Stimulated activated CD4-positive, alpha-beta T cell treated with anti-CD3 and anti-CD28 coated beads, Interleukin-1b, Interleukin-23, amount 100 ng/mL, for 48 hours (primary cell): ENCODE measurements around the gene ARID5B.
A peak's percentile ranks its signal among the peaks of the same experiment; 100 is the strongest.

ENCODE experiments used
- DNase-seq: peaks from one replicate; pipeline ENCODE4 v3.0.0-alpha.2; 2020

Gene ARID5B

DNA sequence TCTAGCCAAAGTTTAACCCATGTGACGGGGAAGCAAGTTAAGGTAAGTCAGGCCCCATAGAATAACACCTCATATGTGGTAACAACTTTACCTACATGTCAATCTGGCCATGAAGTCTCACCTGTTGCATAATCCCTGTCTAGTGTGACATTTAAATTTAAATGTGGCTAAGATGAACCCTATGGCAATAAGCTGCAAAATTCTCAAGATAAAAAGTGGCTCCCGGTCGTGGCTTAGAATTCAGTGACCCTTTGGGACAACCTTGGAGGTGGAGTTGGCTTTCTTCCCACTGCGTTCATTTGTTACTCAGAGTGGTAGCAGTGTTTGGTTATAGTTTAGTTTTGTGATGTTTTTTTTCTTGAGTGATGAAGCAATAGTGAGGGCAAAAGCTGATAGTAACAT, 90.6 kb downstream of the ARID5B start:
- no peak for DNase-seq

DNA sequence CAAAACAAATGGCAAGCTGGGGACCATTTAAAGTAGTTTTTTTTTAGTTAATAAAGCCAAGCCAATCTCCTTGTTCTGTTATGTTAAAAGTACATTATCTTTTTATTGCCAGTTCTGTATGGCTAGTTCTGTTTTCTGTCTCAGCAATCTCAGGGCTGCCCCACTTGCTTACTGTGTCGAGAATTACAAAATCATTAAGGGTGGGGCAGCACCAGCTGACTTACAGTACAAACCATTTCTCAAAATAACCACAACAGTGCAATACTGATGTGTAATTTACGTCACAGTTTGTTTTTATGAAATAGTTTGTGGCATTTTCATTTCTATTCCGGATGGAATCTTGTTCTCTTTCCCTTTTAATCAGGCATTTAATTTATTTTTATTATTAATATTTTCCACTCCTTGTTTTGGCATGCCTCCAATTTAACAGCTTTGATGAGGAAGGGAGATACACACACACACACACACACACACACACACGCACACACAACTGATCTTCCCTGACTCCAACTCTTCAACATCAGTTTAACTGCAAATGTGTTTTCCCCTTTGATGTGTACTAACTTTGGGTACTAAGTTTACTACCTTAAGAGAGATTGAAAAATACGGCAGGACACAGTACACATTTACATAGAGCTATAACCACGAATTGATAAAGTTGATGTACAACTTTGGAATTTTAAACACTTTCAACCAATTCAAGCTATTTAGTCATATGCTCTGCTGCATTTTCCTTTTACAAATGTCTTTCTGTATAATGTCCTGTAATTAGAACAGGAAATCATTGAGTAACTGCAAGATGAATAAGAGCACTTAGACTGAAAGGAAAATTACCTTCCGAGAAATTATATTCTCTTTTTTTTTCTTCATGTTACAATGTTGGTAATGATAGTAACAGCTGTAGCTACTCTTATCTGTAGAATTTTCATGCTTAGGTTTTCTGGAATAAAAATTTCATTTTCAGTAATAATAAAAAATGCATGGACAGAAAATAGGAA, 91.5 kb downstream of the ARID5B start:
- peak; percentile 62 for DNase-seq

DNA sequence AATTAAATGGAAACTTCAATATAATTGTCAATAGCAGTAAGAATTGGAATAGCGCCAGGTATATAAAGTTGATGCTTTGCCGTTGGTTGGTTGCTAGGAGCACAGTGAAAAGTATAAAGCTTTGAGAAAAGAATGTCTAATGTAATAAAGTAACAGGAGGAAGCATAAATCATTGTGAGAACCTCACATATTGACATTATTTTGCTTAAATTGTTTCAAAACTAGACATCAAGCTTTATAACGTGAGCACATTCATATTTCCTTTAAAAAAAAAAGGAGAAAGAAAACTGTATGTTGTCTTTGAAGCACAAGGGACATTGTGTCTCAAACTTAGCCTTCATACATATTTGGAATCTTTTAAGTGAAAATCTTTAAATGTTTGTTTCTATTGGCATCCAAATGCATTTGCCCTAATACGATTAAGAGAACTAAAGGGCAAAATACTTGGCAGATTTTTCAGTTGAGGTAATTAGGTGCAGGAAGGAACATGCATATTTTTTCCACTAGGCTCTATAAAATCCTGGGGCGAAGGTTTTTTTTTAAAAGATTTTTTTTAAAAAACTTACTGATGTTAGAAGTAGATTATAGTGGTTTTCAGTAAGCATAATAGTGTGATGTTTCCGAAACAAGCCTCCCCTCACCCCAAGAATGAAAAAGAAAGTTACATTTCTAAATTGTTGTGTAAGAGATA, 92.4 kb downstream of the ARID5B start:
- no peak for DNase-seq

DNA sequence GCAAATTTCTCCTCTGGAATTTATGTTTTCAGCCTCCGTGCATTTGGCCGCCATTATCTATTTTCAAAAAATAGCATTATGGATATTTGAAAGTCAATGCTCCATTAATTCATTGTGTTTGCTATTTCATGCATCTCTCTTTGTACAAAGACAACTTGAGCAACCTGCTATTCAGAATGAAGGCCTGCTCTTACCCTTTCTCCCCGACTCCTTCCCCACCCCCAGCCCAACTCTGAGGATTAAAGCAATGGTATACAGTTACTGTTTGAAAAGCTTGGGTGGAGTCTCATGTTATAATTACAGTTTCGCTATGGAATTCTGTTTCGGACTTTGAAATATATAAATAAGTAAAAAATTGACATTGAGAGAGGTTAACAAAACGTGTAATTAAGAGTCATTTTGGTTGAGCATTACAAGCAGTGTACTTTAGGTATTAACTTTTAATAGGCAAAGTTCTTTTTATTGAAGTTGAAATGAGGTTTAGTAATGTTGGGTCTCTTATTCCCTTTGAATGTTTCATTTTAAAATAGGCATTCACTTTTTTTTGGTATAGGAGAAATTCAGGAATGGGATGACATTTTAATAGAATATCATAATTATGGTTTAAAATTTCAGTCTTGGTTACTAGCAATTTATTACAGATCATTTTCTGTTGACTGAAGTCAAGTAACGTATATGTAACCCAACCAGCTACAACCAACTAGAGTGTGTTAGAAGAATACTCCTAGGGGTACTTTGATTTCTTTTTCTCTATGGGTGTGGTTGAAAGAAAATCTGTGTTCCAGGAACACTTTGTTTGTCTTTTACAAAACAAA, 93.1 kb downstream of the ARID5B start:
- no peak for DNase-seq

DNA sequence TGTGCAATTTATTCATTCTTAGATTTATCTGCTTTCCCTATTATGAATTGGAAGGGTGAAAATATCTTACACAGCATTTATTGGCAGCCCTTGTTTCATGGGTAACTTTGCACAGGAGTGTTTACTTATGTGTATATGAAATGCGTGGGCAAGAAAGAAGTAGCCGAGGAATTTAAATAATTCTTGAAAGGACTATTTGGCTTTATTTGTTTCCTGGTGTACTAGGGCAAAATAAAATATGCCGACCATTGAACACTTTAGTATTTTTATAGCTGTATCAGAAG, 93.7 kb downstream of the ARID5B start:
- DNase-seq = no peak

DNA sequence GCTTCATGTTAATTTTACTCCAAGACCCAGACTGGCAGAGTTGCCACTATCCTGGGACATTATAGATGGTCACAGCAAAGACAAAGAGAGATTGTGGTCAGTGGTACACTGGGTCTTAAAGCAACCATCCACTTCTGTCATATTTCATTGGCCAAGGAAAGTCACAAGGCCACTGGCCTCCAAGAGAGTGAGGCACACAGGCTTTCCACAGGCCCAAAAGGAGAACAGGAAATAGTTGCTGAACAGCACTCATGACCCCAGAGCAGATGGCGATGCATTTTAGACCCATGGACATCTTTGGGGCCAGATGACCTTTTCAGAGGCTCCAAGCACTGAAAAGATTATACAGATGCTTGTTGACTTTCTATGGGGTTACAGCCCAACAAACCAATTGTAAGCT, 97.4 kb downstream of the ARID5B start:
- DNase-seq = no peak

DNA sequence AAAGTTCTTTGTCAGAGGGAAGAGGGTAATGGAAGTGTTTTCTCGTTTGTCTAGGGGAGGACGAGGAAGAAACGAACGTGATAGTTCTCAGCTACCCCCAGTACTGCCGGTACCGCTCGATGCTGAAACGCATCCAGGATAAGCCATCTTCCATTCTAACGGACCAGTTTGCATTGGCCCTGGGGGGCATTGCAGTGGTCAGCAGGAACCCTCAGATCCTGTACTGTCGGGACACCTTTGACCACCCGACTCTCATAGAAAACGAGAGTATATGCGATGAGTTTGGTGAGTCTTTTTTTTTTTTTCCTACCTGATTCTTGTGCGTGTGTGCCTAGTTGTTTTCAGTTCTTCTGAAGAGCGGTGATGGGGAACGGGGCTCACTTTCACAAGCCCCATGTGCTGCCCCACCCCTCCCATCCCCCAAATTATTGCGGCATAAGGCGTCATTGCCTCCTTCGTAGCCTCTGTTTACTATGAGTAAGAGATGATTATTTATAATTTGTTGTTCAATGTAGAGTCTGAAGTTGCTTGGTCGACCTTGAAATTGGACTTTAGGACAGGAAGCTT, 98.6 kb downstream of the ARID5B start:
- no peak for DNase-seq

DNA sequence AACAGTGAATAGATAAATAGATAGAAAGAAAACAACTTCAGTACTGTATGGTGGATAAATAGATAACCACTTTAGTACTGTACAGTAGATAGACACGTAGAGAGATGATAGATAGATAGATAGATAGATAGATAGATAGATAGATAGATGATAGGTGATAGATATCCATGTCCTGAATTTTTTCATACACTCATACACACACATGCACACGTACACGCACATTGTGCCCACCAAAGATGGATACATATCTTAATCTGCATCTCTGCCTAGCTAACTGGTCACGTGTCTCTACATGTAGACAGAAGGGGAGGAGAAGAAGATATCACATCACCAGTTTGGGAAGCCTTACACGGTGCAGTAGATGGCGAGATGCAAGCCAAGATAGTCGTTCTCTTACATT, 99.2 kb downstream of the ARID5B start:
- DNase-seq = no peak

DNA sequence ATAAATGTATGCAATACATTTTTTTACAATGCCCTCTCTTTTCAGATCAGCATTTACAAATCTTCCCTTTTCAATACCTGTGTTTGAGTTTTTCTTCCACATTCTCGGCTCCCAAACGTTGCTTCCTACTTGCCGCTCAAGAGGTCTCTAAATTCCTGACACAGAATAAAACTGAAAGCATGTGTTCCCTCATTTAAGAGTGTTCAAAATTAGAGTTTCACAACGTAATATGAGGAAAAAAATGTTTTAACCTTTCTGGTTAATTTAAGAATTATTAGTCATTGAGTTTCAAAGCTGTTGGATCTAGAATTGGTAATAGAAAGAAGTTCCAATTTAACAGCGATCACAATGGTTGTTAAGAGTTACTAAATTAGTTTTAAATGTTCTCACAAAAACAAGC, 100.4 kb downstream of the ARID5B start:
- no peak for DNase-seq

DNA sequence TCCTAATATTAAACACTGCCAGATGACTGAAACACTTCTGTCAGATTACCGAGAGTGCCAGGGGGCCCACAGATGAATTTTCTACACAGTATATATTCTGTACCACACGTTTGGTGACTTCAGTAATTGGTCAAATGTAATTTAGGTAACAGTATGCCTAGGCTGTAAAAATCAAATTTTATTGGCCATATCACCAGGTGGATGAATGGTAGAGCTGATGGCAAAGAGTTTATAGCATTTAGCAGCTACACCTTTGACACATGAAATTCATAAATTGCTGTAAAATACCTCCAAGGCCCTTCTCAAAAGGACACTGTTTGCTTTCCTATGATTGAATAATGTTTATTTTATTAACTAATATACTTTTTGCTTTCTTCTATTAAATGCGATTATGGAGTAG, 101.3 kb downstream of the ARID5B start:
- DNase-seq = no peak

DNA sequence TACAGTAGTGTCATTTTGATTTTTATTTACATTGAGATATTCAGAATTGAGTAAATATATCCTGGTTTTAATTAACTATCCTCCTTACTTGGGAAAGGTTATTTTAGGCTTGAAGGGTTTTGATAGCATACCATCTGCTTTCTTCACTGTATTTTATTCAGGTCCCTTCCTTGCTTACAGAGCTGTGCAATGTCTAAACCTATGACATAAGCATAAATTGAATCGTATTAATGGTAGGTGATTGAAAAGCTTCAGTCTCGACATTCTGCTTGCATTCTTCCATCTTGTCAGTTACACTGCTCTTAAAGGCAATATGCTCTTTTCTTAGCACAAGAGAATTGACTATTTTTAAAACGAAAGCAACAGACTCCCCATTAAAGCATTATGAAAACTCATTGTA, 102.5 kb downstream of the ARID5B start:
- no peak for DNase-seq

DNA sequence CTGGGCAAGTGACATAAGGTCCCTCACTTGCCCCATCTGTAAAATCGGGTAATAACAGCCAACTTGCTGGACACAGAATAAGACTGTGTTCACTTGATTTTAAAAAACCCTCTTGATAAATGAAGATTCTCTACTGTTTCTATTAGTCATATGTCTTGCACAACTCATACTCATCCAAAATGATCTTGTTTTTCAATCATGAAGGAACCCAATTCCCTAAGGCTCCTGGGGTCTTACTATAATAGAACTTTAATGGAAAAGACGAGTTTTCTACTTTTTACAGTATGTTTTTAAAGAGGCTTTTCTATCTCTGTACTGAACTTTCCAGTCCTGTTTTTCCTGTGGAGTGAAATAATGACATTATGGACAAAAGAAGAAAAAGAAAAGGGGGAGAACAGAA, 103.8 kb downstream of the ARID5B start:
- DNase-seq = no peak

DNA sequence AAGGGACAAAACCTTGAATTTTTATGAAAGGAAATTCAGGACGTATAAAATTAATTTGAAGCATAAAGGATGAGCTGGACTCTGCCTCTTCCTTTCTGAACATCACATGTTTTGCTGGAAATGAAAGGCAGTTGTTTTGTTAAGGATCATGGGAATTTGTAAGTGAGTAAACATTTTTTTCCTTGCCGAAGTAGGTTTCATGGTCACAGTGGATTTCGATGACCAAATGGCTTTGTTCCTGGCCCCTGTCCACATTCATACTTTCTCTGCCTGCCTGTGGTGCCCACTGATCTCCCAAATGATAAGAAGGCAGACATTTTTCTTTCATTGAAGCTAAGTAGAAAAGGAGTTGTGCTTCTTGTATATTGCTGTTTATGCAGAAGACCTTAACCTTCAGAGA, 104.2 kb downstream of the ARID5B start:
- no peak for DNase-seq

DNA sequence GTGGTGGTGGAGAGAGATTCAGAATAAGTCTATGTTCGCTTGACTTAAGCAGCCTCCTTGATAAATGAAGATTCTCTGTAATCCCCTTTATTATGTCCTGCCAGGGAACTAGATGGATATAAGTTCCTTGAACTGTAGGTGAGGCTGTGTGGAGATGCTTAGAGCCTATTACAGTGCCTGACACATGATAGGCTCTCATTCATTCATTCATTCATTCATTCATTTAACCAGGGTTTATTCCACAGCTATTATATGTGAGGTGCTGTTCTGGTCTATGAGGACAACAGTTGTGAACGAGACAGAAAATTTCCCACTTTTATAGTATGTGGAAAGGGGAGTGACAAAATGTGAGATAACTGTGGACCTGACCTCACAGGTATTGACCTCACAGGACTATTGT, 105.6 kb downstream of the ARID5B start:
- no peak for DNase-seq

DNA sequence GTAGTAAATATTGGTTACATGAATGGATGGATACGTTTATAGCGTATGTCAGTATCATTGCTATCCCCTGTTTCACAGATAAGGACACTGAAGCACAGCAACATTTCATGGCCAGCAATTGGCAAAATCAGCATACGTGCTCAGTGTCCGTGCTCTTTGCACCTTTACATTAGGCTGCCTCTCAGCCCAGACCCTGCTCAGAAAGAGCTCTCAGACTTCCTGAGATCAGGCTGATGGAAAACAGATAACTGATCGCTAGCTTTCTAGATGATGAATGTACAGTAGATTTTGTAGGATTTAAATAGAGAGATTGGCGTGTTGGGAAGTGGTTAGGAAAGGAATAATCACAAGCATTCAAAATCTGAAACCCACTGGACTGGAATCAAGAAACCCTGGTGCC, 106.7 kb downstream of the ARID5B start:
- no peak for DNase-seq

DNA sequence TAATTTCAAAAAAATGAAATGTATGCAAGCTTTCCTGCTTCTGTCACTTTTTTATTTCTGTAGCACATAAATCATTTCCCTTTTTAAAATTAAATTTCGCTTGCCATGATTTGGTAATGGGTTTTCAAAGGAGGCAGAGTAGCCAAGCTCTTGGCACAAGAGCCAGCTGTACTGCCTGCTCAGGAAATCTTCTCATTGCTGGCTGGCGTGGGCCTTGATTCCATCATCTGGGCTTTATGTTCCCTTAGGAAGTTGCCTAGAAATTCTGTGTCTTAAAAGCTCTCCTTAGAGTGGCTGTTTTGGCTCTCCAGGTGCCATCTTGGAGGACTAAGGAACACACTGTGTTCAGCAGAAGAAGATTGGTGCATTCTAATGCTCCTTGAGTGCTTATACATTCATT, 107.4 kb downstream of the ARID5B start:
- DNase-seq = no peak

DNA sequence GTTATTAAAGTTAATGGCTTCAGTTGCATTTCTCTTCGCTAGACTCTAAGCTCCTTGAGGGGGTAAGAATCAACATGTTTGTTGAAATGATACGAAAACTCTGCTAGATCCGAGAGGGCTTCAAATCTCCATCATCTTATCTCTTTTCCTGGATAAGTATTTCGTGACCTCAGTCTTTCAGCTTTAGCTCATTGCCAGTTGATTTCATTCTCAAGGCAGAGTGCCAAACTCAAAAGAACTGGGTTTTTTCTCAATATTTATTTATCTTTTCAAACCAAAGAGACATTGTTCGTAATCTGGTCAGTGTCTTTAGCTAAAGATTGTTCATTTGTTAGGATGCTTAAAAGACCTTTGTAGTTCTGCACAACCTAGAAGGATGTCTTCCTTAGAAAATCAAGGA, 108.9 kb downstream of the ARID5B start:
- DNase-seq = no peak

DNA sequence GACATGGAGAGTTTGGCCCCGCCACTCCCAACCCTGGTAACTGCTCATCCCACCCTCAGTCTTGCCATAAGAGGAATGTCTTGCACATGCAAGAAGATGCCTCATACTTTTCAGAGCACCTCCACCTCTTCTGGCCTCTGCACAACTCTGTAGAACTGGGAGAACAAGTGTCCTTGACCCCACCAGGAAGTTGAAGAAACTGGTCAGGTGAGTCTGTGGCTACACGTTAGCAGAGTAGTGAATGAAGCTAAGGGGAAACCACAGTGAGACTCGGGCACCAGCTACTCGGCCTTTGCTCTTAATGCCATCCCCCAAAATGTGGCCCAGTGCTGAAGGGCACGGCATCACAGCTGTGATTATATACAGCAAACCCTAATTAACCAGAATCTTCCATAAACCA, 110.1 kb downstream of the ARID5B start:
- no peak for DNase-seq

DNA sequence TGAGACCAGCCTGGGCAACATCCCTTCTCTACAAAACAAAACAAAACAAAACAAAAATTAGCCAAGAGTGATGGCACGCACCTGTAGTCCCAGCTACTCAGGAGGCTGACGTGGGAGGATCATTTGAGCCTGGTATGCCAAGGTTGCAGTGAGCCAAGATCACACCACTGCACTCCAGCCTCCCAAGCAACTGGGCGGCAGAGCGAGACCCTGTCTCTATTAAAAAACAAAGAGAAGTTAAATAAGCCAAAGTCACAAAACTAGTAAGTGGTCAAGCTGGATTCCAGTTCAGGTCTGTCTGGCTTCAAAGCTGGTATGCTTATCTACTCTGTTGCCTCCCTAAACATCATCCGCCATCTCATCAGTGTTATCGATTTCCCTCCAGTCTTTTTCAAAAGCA, 110.8 kb downstream of the ARID5B start:
- DNase-seq = no peak

DNA sequence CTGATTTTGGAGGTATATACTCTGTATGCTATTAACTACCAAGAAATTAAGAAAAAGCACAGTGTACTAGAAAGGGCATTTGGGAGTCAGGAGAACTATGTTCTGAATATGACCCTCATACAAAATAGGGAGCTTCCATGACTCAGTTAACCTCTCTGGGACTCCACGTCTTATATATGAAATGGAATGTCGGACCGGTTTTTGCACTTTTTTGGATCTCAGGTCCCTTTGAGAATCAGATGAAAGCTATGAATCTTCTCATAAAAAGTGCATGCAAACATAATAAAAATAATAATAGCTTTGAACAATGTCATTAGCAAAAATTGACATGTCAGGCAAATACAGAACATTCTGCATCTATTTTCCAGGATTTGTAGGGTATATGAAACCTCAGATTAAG, 113.0 kb downstream of the ARID5B start:
- no peak for DNase-seq

DNA sequence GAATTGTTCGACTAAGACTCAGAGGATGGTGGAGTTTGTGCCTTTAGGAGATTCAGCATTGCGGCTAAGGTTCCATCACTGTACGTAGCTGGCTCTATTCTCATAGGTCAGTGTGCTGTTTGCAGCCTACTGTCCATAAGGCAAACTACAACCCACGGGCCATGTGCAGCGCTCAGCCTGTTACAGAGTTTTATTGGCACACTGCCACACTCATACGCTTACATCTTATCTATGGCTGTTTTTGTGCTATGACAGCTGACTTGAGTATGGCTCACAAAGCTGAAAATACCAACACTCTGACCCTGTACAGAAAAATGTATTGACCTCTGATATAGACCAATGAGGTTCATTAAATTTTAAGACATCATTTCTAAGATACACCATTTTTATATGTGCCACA, 114.5 kb downstream of the ARID5B start:
- no peak for DNase-seq

DNA sequence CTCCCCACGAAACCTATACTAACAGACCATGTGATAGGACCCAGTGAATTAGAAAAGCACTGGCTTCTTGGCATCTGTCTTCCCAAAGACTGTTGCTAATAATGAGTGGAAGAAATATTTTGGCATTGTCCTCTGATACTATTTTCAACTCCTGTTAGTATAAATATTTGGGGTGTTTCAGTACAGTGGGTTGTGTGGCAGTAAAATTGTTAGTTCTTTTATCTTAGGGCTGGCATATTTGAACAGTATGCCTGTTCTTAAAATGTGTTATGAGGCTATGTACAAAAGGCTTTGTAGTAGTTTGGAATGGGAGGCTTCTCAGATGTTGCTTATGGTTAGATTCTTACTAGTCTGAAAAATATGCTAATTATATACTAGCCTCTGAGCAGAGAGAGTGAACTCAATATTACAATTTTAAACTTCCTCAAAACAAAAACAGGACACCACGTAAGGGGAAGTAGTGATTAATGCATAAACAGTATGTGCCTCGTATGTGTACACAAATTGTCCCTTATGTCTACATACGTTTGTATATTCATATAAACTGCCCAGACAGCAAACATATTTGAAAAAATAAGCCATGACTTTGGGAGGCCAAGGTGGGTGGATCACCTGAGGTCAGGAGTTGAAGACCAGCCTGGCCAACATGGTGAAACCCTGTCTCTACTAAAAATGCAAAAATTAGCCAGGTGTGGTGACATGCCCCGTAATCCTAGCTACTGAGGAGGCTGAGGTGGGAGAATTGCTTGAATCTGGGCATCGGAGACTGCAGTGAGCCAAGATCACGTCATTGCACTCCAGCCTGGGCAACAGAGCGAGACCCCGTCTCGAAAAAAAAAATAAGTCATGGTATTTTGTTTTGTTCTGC, 115.4 kb downstream of the ARID5B start:
- DNase-seq = no peak
